Cerebellar nuclear complex (tissue), 1 donor: ENCODE data around the gene PDLIM4.

Experiments
- DNase-seq, 2 experiments: peaks; one replicate each; lab custom pipeline; 2025; lab: John Stamatoyannopoulos, UW

The PDLIM4 gene

GRCh38 chr5:132309679-132310078, 52.2 kb downstream of the PDLIM4 start:
- no peak for DNase-seq

GRCh38 chr5:132310141-132310834, 52.8 kb downstream of the PDLIM4 start:
- DNase-seq: no peak

GRCh38 chr5:132313366-132313765, 55.9 kb downstream of the PDLIM4 start:
- no peak for DNase-seq

- no peak for DNase-seq
Measured at GRCh38 chr5:132313961-132314432, 56.5 kb downstream of the PDLIM4 start.

- DNase-seq: no peak
Measured at GRCh38 chr5:132315529-132316067, 58.1 kb downstream of the PDLIM4 start.

- no peak for DNase-seq
Measured at GRCh38 chr5:132319975-132320374, 62.5 kb downstream of the PDLIM4 start.

- DNase-seq: no peak
Measured at GRCh38 chr5:132321109-132321721, 63.7 kb downstream of the PDLIM4 start.

GRCh38 chr5:132322266-132322665, 64.8 kb downstream of the PDLIM4 start:
- DNase-seq: no peak
